IMR-90 (cell line): Measurements from ENCODE around the gene EDIL3. TPM values are rescaled to one million over a fixed set of nuclear protein-coding genes. Genes with fewer than 3 reads are reported as not detected.

Experiments used
- ATAC-seq: fragments of 200-7000 bp; cut with Tn5 transposase; 2 replicates; pipeline ENCODE4 v1.9.1; 2020; ENCODE audit warnings: low read depth, mild to moderate bottlenecking, moderate library complexity
- BruUV-seq: library from RNA; stranded (reverse); fragments of 400-500 nt; replicated peaks from 2 replicates; lab custom pipeline; 2021; lab: Mats Ljungman, UMichigan
- CTCF ChIA-PET: fragments of 300-600 bp; formaldehyde crosslinking; extraction: SDS; loops from one replicate; lab custom pipeline; 2021; ENCODE audit warnings: antibody characterized with exemption; lab: Yijun Ruan, JAX
- POLR2A ChIA-PET: fragments of 300-600 bp; sonication (Branson Sonifier 250); formaldehyde crosslinking; loops from one replicate; lab custom pipeline; 2022; ENCODE audit warnings: antibody characterized with exemption; ENCODE audit not compliant: unreplicated experiment; lab: Charles Lee
- DNase-seq: peaks from one replicate; pipeline ENCODE4 v3.0.0; 2013
- H2AFZ ChIP-seq: replicated peaks from 2 replicates; pipeline ENCODE3; 2013; ENCODE audit warnings: low read length, mild to moderate bottlenecking; ENCODE audit not compliant: poor library complexity
- H2AK5ac ChIP-seq: 2 replicates; pipeline ENCODE4 v1.6.1; 2013; ENCODE audit warnings: low read depth, low read length, inconsistent platforms
- H2AK9ac ChIP-seq: replicated peaks from 2 replicates; pipeline ENCODE3; 2013; ENCODE audit warnings: mild to moderate bottlenecking, low read depth, low read length, moderate library complexity; ENCODE audit not compliant: poor library complexity
- H2BK120ac ChIP-seq: 2 replicates; pipeline ENCODE4 v1.6.1; 2013; ENCODE audit warnings: low read depth, low read length, inconsistent platforms
- H2BK15ac ChIP-seq: 3 replicates; pipeline ENCODE4 v1.6.1; 2013; ENCODE audit warnings: low read depth, low read length, inconsistent platforms
- H2BK20ac ChIP-seq: 2 replicates; pipeline ENCODE4 v1.6.1; 2013; ENCODE audit warnings: low read depth, mild to moderate bottlenecking, inconsistent platforms, low read length, moderate library complexity
- H2BK5ac ChIP-seq: 2 replicates; pipeline ENCODE4 v1.6.1; 2013; ENCODE audit warnings: mild to moderate bottlenecking, low read depth, low read length, inconsistent platforms; ENCODE audit not compliant: poor library complexity, severe bottlenecking
- H3K14ac ChIP-seq: replicated peaks from 2 replicates; pipeline ENCODE4 v1.6.1; 2013; ENCODE audit warnings: low read depth, low read length, inconsistent platforms
- H3K18ac ChIP-seq: 2 replicates; pipeline ENCODE4 v1.6.1; 2013; ENCODE audit warnings: low read depth, low read length, control low read depth
- H3K23ac ChIP-seq: 2 replicates; pipeline ENCODE4 v1.6.1; 2013; ENCODE audit warnings: low read depth, low read length, inconsistent platforms
- H3K27ac ChIP-seq: 2 replicates; pipeline ENCODE4 v1.5.1; 2013; ENCODE audit warnings: mild to moderate bottlenecking, control low read depth, low read length; ENCODE audit not compliant: insufficient read depth
- H3K27me3 ChIP-seq: 2 replicates; pipeline ENCODE4 v1.6.1; 2013; ENCODE audit warnings: low read length; ENCODE audit not compliant: control insufficient read depth, insufficient read depth
- H3K36me3 ChIP-seq: 2 replicates; pipeline ENCODE4 v1.6.1; 2013; ENCODE audit warnings: low read length, mixed read lengths; ENCODE audit not compliant: control insufficient read depth, insufficient read depth
- H3K4ac ChIP-seq: 2 replicates; pipeline ENCODE4 v1.6.1; 2013; ENCODE audit warnings: low read depth, low read length, inconsistent platforms
- H3K4me1 ChIP-seq: 2 replicates; pipeline ENCODE4 v1.6.1; 2013; ENCODE audit warnings: low read length, mixed read lengths; ENCODE audit not compliant: control insufficient read depth, insufficient read depth
- H3K4me2 ChIP-seq: 2 replicates; pipeline ENCODE4 v1.6.1; 2013; ENCODE audit warnings: low read depth, mild to moderate bottlenecking, control low read depth, low read length, moderate library complexity
- H3K4me3 ChIP-seq: 2 replicates; pipeline ENCODE4 v1.5.1; 2013; ENCODE audit warnings: low read depth, mild to moderate bottlenecking, control low read depth, low read length, moderate library complexity; ENCODE audit not compliant: insufficient read depth
- H3K56ac ChIP-seq: 2 replicates; pipeline ENCODE4 v1.6.1; 2013; ENCODE audit warnings: low read length, inconsistent platforms; ENCODE audit not compliant: insufficient read depth; ENCODE audit errors: extremely low read depth
- H3K79me1 ChIP-seq, 2 experiments: 2 replicates each; pipeline ENCODE4 v1.6.1; 2013; ENCODE audit warnings: low read length in 2 of 2, inconsistent platforms in 1 of 2, low read depth in 1 of 2
- H3K9ac ChIP-seq: 2 replicates; pipeline ENCODE4 v1.6.1; 2013; ENCODE audit warnings: low read depth, low read length, control low read depth
- H3K9me1 ChIP-seq: 2 replicates; pipeline ENCODE4 v1.6.1; 2013; ENCODE audit warnings: low read length, inconsistent platforms; ENCODE audit not compliant: insufficient read depth
- H3K9me3 ChIP-seq: 2 replicates; pipeline ENCODE4 v1.6.1; 2013; ENCODE audit warnings: low read length; ENCODE audit not compliant: control insufficient read depth, insufficient read depth
- H4K20me1 ChIP-seq: 2 replicates; pipeline ENCODE4 v1.6.1; 2013; ENCODE audit warnings: low read length, inconsistent platforms; ENCODE audit not compliant: insufficient read depth
- H4K5ac ChIP-seq: 2 replicates; pipeline ENCODE4 v1.6.1; 2013; ENCODE audit warnings: mild to moderate bottlenecking, low read depth, low read length, control low read depth
- H4K8ac ChIP-seq, 2 experiments: 2 replicates each; pipeline ENCODE4 v1.6.1; 2013; ENCODE audit warnings: low read depth in 2 of 2, low read length in 2 of 2, control low read depth in 1 of 2, inconsistent platforms in 1 of 2
- H4K91ac ChIP-seq: 2 replicates; pipeline ENCODE4 v1.6.1; 2013; ENCODE audit warnings: low read depth, low read length, inconsistent platforms; ENCODE audit not compliant: insufficient read depth
- CEBPB ChIP-seq: IDR thresholded peaks from 2 replicates; pipeline ENCODE4 v1.6.1; 2012; ENCODE audit warnings: low read depth, low read length, improper control_type of control experiment
- CHD1 ChIP-seq: IDR thresholded peaks from 2 replicates; pipeline ENCODE4 v1.6.1; 2012; ENCODE audit warnings: low read depth, low read length, improper control_type of control experiment
- FOS ChIP-seq: fragments of 150-350 bp; IDR thresholded peaks from 2 replicates; pipeline ENCODE4 v1.6.1; 2016; ENCODE audit warnings: low read depth, low read length
- RAD21 ChIP-seq: IDR thresholded peaks from 2 replicates; pipeline ENCODE4 v1.6.1; 2012; ENCODE audit warnings: low read length, improper control_type of control experiment
- RFX5 ChIP-seq: IDR thresholded peaks from 2 replicates; pipeline ENCODE4 v1.8.0; 2012; ENCODE audit warnings: low read depth, mild to moderate bottlenecking, low read length, moderate library complexity
- WGBS, 2 experiments: methylation state at CpG; one replicate each; pipeline versions ENCODE4 v1.1.5 to v1.1.7; 2013; ENCODE audit warnings: missing lambda C conversion rate in 2 of 2; ENCODE audit not compliant: insufficient read length in 1 of 2; ENCODE audit errors: extremely low coverage in 2 of 2; 5-methylcytosine and 5-hydroxymethylcytosine counted together
- dilution Hi-C: fragments of 300-500 bp; cut with HindIII; formaldehyde crosslinking; loops from one replicate; pipeline ENCODE4 v1.14.3; 2018; ENCODE audit warnings: low sequenced_read_pairs; ENCODE audit not compliant: unreplicated experiment
- in situ Hi-C: fragments of 300-500 bp; cut with MboI; formaldehyde crosslinking; loops from 3 replicates; pipeline ENCODE4 v1.14.3; 2019; ENCODE audit warnings: low sequenced_read_pairs, inconsistent platforms, mixed read lengths
- intact Hi-C: fragments of 100-400 bp; cut with micrococcal nuclease; formaldehyde crosslinking; loops from 2 replicates; pipeline ENCODE4 v1.10.0; 2022
- polyA plus RNA-seq, 3 experiments: library from polyadenylated mRNA; depleted of rRNA; stranded (reverse); fragments of >200 nt; gene quantifications; 2 replicates each; pipeline ENCODE4 v1.2.3, GENCODE V29; 2012; ENCODE audit warnings: low replicate concordance in 1 of 3
- total RNA-seq: library from RNA; depleted of rRNA; stranded (reverse); fragments of >200 nt; gene quantifications from 2 replicates; pipeline ENCODE4 v1.2.3, GENCODE V29; 2012

The EDIL3 gene
- total and polyA plus RNA-seq, 2 of the 4 experiments (the other 2 are of a cell fraction): 55.5 to 82.8 TPM

DNA sequence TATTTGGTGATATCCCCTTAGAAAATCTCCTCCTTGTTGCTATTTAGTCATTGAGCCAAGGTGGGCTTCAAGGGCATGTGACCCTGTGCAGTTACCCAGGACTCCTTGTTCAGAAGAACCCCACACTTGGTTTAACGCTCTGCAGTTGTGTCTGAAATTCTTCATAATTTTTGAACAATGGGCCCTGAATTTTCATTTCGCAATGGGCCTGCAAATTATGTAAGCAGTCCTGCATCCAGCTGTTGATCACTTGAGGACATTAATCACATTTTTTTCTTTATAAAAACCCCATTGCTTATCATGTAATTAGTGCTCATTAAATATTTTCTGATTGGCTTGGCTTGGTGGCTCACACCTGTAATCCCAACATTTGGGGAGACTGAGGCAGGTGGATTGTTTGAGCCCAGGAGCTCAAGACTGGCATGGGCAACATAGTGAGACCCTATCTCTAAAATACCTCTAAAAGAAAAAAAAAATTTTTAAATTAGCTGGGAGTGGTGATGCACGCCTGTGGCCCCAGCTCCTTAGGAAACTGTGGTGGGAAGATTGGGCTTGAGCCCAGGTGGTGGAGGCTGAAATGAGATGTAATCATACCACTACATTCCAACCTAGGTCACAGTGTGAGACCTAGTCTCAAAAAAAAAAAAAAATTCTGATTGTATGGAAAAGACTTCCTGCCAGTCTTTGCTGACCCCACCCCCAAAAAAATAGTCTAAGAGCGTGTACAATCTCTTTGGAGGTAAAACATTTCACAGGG lies 469.8 kb downstream of the EDIL3 start:
- Histone ChIP-seq H3K4me2 (no peak overlapping the region), H4K5ac (no peak overlapping the region), H2AFZ (no peak overlapping the region), H2BK15ac (no peak overlapping the region; the same call in 2 of the 3 replicates), H2AK5ac (no peak overlapping the region; the same call in 1 of the 2 replicates), H4K8ac (peak overlapping the region in 1 of 2 experiments; percentile 28; a peak in 1 of 4 replicates), H2AK9ac (no peak overlapping the region), H3K14ac (no peak overlapping the region; the same call in 1 of the 2 replicates), H3K9me3 (no peaks in the 10 kb centered on the region), H3K27me3 (no peaks in the 10 kb centered on the region), H3K27ac (no peak overlapping the region), H2BK20ac (peak overlapping the region; percentile 41), H2BK5ac (no peak overlapping the region), H3K56ac (no peak overlapping the region; the same call in 1 of the 2 replicates), H3K36me3 (no peaks in the 10 kb centered on the region), H3K4ac (peak overlapping the region; percentile 56), H3K79me1 (no peaks in the 10 kb centered on the region), H2BK120ac (peak overlapping the region; percentile 72; the same call in 1 of the 2 replicates), H3K23ac (no peak overlapping the region), H3K9me1 (peaks cover 7% of the 10 kb centered on the region), H3K4me3 (no peak overlapping the region), H3K18ac (no peak overlapping the region; the same call in 1 of the 2 replicates), H3K4me1 (peaks cover 12% of the 10 kb centered on the region), H3K9ac (no peak overlapping the region), H4K91ac (no peak overlapping the region), H4K20me1 (no peaks in the 10 kb centered on the region)
- no peak for TF ChIP-seq RAD21
- no peak for TF ChIP-seq FOS
- no peak for TF ChIP-seq CHD1
- no peak for TF ChIP-seq RFX5
- TF ChIP-seq CEBPB: peak; percentile 63
- intact Hi-C loops: no loop called here
- dilution Hi-C loops: no loop called here
- POLR2A ChIA-PET: no interaction called here
- CTCF ChIA-PET: interaction anchor here (0.9 to 1.6 kb wide), 3 partner anchors 9 to 203 kb away, joined by 3 to 5 read pairs (median 3); no protein-coding TSS in a partner anchor
- ATAC-seq (no peak), DNase-seq (no peak)
- in situ Hi-C loops: no loop called here
- no TSS peak for BruUV-seq
- no CpG with 5 or more reads among the region's 4 CpGs for WGBS, 2 experiments
